NCI-H2227 treated with DMSO at 0.1 percent for 48 hours (cell line): ENCODE results near the gene SNTB2.
"Not testable (repeated sequence)": the region's sequence is repeated elsewhere in the genome, so short reads cannot be mapped to it uniquely, and the experiment has no call there.

Source experiments
- DNase-seq: peaks from one replicate; lab custom pipeline; 2025; lab: John Stamatoyannopoulos, UW

The SNTB2 gene

DNA sequence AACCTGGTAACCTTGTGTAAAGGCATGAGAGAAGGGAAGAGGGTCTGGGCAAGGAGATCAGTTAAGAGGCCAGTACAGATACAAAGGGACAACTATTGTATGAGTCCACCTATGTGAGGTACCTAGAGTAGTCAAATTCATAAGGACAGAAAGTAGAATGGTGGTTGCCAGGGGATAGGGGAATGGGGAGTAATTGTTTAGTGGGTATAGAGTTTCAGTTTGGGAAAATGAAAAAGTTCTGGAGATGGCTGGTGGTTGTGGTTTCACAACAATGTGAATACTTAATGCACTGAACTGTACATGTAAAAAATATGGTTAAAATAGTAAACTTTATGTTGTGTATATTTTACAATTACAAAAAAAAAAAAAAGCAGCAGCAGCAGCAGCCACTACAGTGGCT lies 49.4 kb downstream of the SNTB2 start:
- no peak for DNase-seq

DNA sequence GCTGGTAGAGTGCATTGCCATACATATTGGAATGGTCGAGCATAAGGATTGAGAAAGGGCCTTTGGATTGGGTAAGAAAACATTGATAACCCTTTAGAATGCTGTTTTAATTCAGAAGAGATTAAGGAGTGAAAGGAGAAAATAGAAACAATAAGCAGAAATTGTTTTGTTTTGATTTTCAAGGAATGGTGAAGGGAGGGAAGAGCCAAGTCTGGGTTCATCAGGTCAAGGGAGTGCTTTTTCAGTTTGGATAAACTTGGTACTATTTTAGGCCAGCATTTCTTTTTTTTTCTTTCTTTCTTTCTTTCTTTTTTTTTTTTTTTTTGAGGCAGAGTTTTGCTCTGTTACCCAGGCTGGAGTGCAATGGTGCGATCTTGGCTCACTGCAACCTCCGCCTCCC lies 50.3 kb downstream of the SNTB2 start:
- no peak for DNase-seq

DNA sequence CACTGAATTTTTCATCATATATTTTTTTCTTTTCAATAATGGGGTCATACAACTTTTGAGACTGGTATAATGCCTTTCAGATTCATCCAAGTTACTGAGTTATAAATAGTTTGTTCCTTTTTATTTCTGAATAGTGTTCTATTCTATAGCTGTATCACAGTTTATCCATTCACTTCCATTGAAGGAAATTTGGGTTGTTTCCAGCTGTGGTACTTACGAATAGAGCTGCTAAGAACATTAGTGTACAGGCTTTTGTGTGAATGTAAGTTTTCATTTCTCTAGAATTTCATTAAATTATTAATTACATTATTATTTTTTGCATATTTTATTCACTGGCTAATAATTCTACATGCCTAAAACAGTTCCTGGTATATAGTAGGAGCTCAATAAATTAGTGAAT lies 52.9 kb downstream of the SNTB2 start:
- no peak for DNase-seq

DNA sequence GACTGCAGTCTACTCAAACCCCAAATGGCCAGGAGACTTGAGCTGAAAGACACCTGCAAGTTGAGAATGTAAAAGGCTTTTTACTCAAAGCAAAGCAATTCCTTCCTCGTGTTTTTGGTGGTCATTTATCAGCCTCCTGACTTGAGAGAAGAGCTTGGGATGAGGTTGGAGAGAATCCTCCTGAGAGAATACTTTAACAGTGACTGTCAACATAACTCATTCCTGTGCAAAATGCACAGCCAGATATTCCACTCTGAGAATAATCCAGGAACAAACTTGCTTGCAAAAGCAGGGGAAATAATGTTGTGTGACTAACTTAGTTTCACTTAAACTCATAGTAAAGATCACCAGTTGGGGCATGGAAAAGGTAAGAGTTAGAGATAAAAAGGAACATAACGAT lies 53.4 kb downstream of the SNTB2 start:
- DNase-seq: no peak

DNA sequence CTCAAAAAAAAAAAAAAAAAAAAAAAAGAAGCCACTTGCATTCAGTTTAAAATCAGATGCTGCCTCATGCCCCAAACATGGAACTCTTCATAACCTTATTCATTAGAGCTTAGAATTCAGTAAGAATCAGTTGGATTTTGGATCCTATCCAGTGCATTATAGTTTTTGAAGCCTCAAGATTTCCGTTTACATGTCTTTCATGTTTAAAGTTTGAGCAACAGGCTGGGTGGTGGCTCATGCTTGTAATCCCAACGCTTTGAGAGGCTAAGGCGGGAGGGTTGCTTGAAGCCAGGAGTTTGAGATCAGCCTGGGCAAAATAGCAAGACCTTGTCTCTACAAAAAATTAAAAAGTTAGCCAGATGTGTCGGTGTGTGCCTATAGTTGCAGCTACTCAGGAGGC lies 55.0 kb downstream of the SNTB2 start:
- no peak for DNase-seq

DNA sequence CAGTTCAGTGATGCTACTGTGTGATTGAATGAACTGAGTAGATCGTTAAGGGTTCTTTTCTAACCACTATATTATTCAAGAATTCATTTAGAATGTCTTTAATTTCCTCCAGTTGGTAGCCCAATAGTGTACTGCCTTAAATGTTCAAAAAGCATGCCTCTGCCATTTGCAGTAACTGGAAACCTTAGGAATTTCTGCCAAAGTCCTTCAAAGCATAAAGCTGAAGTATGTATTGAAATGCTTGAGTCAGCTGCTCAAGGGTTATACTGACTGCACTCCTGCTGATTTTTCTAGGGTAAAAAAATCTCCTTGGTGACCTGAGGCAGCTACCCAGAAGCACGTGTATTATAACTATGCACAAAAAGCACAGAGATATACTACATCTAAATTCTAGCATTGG lies 56.5 kb downstream of the SNTB2 start:
- no peak for DNase-seq

DNA sequence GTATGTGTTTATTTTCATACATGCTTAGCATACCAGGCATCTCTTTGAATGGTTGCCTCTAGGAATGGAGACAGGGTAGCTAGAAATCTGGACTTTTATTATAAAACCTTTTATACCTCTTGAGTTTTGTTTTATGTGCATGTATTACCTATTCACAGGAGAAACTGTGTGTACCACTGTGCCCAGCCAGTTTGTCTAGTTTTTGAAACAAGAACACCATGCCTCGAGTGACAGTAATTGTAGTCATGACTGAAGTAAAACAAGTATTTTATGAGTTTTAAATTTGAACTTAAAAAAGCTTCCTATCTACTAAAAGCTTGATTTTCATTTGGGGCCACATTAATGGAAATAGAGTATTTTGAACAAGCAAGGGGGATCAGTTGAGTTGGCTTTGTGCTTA lies 57.4 kb downstream of the SNTB2 start:
- DNase-seq: no peak

DNA sequence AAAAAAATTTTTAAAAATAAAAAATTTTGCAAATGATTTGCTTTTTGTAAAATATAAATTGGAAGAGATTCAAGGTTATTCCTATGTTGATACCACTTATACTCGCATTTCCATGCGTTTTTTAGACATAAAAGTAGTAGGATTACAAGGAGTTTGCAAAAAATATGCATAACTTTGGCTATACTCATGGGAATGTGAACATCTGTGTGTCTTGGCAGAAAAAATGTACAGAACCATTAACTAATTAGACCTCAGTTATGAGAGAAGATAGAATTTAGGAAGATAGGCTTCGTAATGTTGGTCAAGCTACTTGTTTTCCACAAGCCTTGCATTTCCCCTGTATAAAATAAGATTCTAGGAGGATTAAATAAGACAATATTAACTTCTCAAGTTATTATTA lies 63.1 kb downstream of the SNTB2 start:
- no peak for DNase-seq

DNA sequence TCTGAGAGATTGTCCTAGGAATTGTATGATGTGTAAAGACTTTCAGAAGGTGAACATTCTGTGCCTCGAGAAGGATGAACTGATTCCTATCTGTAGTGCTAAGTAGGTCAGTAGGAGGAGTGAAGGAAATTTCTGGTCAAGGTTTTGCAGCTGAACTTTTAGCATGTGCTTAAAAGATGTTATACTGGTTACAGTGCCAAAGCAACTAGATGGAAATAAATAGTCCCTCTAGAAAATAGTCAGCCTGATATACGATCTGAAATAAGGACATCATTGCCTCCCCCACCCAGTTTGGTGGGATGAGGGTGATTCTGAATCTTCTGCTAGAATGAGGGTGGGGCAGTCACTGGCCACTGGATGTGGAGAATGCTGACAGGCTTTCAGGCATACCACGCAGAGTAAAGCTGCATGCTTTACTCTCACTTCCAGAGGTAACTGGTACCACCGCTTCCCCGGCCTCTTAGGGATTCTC lies 66.9 kb downstream of the SNTB2 start:
- no peak for DNase-seq

DNA sequence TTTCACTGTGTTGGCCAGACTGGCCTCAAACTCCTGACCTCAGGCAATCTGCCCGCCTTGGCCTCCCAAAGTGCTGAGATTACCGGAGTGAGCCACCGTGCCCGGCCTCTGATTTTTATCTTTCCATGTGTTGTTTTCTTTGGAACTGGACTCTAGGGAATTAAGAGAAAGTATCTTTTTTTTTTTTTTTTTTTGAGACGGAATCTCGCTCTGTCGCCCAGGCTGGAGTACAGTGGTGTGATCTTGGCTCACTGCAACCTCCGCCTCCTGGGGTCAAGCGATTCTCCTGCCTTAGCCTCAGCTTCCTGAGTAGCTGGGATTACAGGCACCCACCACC lies 72.4 kb downstream of the SNTB2 start:
- not testable (repeated sequence) for DNase-seq

DNA sequence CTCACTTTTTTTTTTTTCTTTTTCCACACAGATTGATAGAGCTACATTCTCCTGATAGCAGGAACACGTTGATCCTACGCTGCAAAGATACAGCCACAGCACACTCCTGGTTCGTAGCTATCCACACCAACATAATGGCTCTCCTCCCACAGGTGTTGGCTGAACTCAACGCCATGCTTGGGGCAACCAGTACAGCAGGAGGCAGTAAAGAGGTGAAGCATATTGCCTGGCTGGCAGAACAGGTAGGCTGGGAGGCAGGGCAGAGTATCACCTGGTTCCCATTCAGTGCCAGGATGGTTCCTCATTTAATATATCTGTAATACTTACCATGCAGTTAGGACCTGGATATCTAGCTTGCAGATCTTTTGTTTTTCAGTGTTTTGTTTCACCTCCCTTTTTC lies 73.1 kb downstream of the SNTB2 start:
- DNase-seq: no peak

DNA sequence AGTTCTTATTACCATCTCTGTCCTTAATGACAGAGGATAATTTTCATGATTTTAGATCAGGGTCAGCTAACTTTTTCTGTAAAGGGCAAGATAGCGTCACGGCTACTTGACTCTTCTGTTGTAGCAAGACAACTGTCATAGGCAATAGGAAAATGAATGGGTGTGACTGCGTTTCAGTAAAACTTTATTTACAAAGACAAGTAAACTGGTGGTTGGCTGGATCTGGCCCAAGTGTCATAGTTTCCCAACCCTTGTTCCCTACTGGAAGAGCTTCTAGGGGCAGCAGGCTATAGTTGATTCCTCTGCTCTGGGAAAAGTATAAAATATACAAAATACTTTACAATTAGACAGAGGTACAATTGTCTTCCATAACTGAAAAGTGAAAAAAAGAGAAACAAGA lies 73.5 kb downstream of the SNTB2 start:
- no peak for DNase-seq

DNA sequence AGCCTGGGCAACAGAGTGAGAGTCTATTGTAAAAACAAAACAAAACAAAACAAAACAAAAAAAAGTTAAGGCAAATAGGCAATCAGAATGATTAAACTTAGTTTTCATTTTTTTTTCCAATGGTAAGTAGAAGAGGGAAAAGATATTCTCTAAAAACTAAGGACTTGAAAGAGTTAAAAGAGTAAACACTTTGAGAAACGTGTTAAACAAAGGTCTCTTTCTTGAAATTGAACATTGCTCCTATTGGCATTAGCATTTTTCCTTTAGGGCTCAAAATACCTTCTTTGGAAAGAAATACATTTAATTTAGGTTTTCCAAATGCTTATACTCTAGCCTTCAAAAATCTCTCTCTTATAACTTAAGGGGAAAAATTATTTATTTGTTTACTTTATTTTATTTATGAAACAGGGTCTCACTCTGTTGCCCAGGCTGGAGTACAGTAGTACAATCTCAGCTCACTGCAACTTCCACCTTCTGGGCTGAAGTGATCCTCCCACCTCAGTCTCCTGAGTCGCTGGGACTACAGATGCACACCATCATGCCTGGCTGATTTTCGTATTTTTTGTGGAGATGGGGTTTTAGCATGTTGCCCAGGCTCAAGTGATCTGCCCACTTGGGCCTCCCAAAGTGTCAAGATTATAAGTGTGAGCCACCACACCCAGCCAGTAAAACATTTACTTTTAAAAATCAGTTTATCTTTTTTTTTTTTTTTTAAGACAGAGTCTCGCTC lies 79.5 kb downstream of the SNTB2 start:
- no peak for DNase-seq

DNA sequence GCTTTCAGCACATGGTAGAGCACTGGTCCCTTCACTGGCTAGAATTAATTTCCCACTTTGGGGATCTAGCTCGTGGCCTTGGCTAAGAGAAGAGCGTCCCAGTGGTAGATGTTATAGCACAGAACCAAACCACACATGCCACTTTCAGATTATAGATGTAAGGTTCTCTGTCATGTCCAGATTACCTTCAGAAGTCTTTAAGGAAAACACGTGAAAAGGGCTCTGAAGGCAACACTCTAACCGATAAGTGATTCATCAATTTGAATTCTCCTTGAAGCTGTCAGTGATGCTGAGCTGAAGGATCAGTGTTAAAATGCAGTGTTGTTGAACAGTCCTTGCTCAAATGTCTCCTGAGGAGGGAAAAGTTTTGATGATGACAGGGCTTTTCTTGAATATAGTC lies 80.7 kb downstream of the SNTB2 start:
- no peak for DNase-seq

DNA sequence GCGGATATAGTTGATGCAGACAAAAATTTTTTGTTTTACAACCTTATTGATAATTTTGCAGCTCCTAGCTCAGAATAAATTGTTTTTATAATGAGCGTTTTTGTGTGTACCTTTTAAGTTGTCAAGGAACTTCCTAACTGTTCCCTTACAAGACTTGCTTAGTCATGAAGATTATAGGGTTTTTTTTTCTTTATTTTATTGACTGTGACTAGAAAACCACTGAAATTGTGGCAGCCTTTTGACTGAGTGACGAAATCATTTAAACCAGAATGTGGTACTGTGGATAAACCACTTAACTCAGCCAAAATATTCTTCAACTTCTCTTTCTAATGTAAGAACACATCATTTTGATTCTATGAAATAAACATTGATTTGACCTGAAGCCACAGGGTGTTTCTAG lies 83.4 kb downstream of the SNTB2 start:
- no peak for DNase-seq

DNA sequence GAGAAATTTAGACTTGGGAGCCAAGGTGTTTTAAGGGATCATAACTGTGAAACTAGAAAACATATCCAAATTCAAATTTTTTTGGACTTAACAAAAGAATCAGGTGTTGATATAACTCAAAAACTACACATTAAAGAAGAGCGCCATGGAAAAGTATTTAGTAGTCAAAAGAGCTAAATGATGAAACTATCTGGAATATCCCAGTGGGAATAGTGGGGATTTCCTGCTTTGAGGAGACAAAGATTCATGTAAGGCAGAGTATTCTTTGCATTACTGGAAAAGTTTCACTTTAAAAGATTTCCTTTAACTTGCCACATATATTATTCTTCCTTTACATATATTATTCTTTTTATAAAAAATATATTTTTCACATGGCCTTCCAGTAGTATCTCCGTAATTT lies 83.9 kb downstream of the SNTB2 start:
- no peak for DNase-seq

DNA sequence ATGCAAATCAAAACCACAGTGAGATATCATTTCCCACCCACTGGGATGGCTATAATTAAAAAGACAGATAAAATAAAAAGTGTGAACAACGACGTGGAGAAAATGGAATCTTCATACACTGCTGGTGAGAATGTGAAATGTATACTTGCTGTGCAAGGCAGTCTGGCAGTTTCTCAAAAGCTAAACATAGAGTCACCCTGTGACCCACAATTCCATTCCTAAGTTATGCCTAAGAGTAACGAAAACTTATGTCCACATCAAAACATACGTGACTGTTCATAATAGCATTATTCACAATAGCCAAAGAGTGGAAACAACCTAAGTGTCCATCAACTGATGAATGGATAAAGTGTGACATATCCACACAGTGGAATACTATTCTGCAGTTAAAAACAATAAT lies 86.0 kb downstream of the SNTB2 start:
- no peak for DNase-seq

DNA sequence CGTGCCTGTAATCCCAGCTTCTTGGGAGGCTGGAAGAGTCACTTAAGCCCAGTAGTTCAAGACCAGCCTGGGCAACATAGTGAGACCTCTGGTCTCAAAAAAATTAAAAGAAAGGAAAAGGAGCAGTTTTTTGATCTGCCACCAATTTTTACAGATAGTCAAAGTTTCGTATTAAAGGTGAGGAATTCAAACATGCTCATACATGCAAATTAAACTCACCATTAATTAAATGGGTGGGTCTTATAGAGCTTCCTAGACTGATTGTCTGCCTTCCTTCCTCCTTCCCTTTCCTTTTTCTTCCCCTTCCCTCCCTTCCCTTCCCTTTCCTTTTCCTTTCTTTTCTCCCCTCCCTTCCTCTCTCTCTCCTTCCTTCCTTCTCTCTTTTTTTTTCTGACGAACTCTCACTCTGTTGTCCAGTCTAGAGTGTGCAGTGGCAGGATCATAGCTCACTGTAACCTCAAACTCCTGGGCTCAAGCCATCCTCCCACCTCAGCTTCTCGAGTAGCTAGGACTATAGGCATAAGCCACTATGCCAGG lies 87.8 kb downstream of the SNTB2 start:
- no peak for DNase-seq

DNA sequence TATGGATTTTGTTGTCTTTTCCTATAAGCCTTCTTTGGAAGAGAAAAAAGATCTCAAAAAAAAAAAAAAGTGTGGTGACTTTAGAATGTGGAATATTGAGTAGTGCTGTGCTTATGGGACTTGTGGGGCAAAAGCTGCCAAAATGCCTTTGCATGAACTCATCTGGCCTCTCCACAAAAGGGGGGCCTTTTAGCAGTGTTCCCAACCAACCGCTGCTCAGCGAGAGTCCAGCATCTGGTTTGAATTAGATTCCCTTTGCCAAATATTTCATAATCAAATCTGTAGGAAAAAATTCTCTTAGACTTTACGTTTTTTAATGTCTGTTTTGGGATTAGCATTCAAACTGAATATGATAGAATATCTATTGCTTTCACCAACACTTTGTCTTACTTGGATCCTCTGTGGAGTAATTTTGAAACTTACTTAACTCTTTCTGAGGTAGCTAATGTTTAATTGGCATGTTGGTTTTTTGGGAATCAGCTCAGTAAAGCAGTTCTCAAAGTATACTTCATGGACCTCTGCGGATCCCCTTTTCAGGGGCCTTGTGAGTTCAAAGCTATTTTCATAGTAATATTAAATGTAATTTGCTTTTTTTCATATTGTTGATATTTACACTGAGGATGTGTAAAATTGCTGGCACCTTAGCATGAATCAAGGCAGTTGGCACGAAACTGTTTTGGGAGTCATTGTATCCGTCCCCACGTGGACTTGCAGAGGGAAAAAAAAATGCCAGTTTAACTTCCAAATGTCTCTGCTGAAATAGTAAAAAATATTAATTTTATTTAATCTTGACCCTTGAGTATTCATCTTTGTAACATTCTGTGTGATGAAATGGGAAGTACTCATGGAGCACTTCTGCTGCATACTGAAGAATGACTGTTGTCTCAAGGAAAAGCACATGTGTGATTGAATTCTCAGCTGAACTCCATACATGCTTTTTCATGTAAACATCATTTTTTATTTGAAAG lies 89.5 kb downstream of the SNTB2 start:
- no peak for DNase-seq

DNA sequence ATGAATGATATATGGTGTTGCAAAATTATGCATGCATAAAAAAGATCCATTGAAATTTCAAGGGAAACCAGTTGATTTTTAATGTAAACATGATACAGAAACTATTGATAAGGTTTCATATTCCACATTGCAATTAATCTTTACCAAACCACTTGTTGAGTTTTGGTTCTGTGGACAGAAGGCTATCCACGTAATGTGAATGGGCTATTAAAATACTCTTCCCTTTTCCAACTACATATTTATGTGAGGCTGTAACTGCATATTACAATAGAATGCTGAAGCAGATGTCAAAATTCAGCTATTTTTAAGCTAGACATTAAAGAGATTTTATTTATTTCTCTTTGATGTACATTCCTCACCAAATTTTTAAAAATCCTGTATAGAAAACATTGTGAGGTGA lies 90.4 kb downstream of the SNTB2 start:
- DNase-seq: no peak

DNA sequence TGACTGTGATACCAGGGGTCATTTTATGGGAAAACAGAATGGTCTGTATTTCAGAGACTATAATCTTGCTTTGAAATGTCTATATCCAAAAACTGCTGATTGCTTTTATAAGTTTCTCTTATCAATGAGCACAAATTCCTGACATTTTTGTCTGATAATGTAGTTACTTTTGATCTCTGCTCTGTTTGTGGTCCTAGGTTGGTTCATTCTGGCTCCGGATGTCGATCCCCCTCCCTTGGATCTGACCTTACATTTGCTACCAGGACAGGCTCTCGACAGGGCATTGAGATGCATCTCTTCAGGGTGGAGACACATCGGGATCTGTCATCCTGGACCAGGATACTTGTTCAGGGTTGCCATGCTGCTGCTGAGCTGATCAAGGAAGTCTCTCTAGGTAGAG lies 96.9 kb downstream of the SNTB2 start:
- DNase-seq: no peak

DNA sequence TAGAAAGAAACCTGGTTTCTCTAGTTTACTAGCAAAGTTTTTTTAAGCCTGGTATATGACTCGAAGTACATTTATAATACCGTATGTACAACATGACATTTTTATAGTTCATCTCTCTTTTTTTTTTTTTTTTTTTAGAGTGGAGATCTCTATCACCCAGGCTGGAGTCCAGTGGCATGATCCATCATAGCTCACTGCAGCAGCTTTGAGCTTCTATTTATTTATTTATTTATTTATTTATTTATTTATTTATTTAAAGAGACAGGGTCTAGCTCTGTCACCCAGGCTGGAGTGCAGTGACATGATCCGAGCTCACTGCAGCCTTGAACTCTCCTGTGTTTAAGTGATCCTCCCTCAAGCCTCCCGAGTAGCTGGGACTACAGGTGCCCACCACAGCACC lies 98.3 kb downstream of the SNTB2 start:
- DNase-seq: no peak
